CD14-positive monocyte (primary cell): Measurements from ENCODE around the gene CYP19A1. TPM values are rescaled to one million over a fixed set of nuclear protein-coding genes. Genes with fewer than 3 reads are reported as not detected.

Source experiments
- DNase-seq, 3 donors: peaks; one replicate each; pipeline ENCODE4 v3.0.0-alpha.2; 2011 to 2022
- H2AFZ ChIP-seq: 2 replicates; pipeline ENCODE4 v1.6.0; 2012; ENCODE audit warnings: mild to moderate bottlenecking, low read depth, low read length, inconsistent platforms; ENCODE audit not compliant: insufficient read depth, poor library complexity, severe bottlenecking
- H3K27ac ChIP-seq, 2 donors: 1 replicate in 1 of 2; 2 replicates in 1 of 2; pipeline ENCODE4 v1.5.1; 2012 to 2013; ENCODE audit warnings: low read length in 2 of 2, control low read depth in 1 of 2, inconsistent platforms in 1 of 2, low read depth in 1 of 2, mild to moderate bottlenecking in 1 of 2
- H3K27me3 ChIP-seq, 2 donors: one replicate each; pipeline versions ENCODE4 v1.6.0 to v1.6.1; 2011 to 2013; ENCODE audit warnings: low read length in 2 of 2; ENCODE audit not compliant: control insufficient read depth in 2 of 2, insufficient read depth in 2 of 2
- H3K36me3 ChIP-seq, 2 donors: replicated peaks in 1 of 2; 1 replicate in 1 of 2; 2 replicates in 1 of 2; pipeline versions ENCODE4 v1.5.1 to v1.6.1; 2012 to 2013; ENCODE audit warnings: low read length in 2 of 2, control low read depth in 1 of 2, inconsistent platforms in 1 of 2, mild to moderate bottlenecking in 1 of 2; ENCODE audit not compliant: insufficient read depth in 2 of 2, control insufficient read depth in 1 of 2
- H3K4me1 ChIP-seq, 2 donors: 1 replicate in 1 of 2; 2 replicates in 1 of 2; pipeline versions ENCODE4 v1.5.1 to v1.6.1; 2012 to 2013; ENCODE audit warnings: low read length in 2 of 2, control low read depth in 1 of 2, inconsistent platforms in 1 of 2, mild to moderate bottlenecking in 1 of 2, moderate library complexity in 1 of 2; ENCODE audit not compliant: insufficient read depth in 2 of 2, control insufficient read depth in 1 of 2
- H3K4me2 ChIP-seq: replicated peaks from 2 replicates; pipeline ENCODE3; 2012; ENCODE audit warnings: low read length, moderate library complexity, mild to moderate bottlenecking; ENCODE audit not compliant: poor library complexity, severe bottlenecking; ENCODE audit errors: extremely low read depth
- H3K4me3 ChIP-seq, 3 experiments: fragments of 200-600 bp in 1 of 3; sonication (generic) in 1 of 3; replicated peaks in 1 of 3; 1 replicate in 2 of 3; 2 replicates in 1 of 3; pipeline ENCODE4 v1.5.1; 2011 to 2013; ENCODE audit warnings: low read length in 3 of 3, mild to moderate bottlenecking in 3 of 3, control low read depth in 2 of 3, low read depth in 2 of 3, inconsistent platforms in 1 of 3, moderate library complexity in 1 of 3
- H3K79me2 ChIP-seq: 2 replicates; pipeline ENCODE4 v1.6.0; 2012; ENCODE audit warnings: mild to moderate bottlenecking, control low read depth, inconsistent platforms, low read length, moderate library complexity; ENCODE audit not compliant: insufficient read depth
- H3K9ac ChIP-seq: 2 replicates; pipeline ENCODE4 v1.6.0; 2017; ENCODE audit warnings: low read length, mild to moderate bottlenecking; ENCODE audit not compliant: insufficient read depth, poor library complexity, severe bottlenecking
- H3K9me3 ChIP-seq, 2 donors: replicated peaks in 1 of 2; 1 replicate in 1 of 2; 2 replicates in 1 of 2; pipeline versions ENCODE4 v1.5.1 to v1.6.1; 2012 to 2013; ENCODE audit warnings: low read length in 2 of 2, control low read depth in 1 of 2; ENCODE audit not compliant: control insufficient read depth in 1 of 2, insufficient read depth in 1 of 2
- H4K20me1 ChIP-seq: 2 replicates; pipeline ENCODE4 v1.6.0; 2012; ENCODE audit warnings: mild to moderate bottlenecking, low read length, control low read depth, moderate library complexity; ENCODE audit not compliant: insufficient read depth
- H3K27ac Mint-ChIP-seq, 7 donors: one replicate each; pipeline ENCODE4 v1.8.0; 2020; ENCODE audit warnings: mild to moderate bottlenecking in 7 of 7, mixed read lengths in 7 of 7, moderate library complexity in 6 of 7, inconsistent platforms in 2 of 7
- H3K27me3 Mint-ChIP-seq, 3 donors: one replicate each; pipeline ENCODE4 v1.8.0; 2021 to 2022; ENCODE audit warnings: low read depth in 3 of 3, mild to moderate bottlenecking in 3 of 3, mixed read lengths in 3 of 3, moderate library complexity in 3 of 3, inconsistent platforms in 1 of 3
- H3K36me3 Mint-ChIP-seq, 2 donors: one replicate each; pipeline ENCODE4 v1.8.0; 2020; ENCODE audit warnings: mixed read lengths in 2 of 2, inconsistent platforms in 1 of 2, mild to moderate bottlenecking in 1 of 2
- H3K4me1 Mint-ChIP-seq: one replicate; pipeline ENCODE4 v1.8.0; 2020; ENCODE audit warnings: mild to moderate bottlenecking, mixed read lengths
- H3K4me3 Mint-ChIP-seq, 2 donors: one replicate each; pipeline ENCODE4 v1.8.0; 2020; ENCODE audit warnings: mild to moderate bottlenecking in 2 of 2, mixed read lengths in 2 of 2, moderate library complexity in 1 of 2
- H3K9me3 Mint-ChIP-seq, 7 donors: one replicate each; pipeline ENCODE4 v1.8.0; 2020 to 2022; ENCODE audit warnings: mixed read lengths in 7 of 7, mild to moderate bottlenecking in 6 of 7, moderate library complexity in 6 of 7, inconsistent platforms in 2 of 7
- CTCF ChIP-seq: fragments of 200-600 bp; IDR thresholded peaks from one replicate; pipeline ENCODE4 v1.8.0; 2022; ENCODE audit warnings: antibody characterized with exemption, mild to moderate bottlenecking
- WGBS: methylation state at CpG from one replicate; pipeline ENCODE4 v1.1.5; 2013; ENCODE audit warnings: missing lambda C conversion rate; ENCODE audit not compliant: insufficient coverage; 5-methylcytosine and 5-hydroxymethylcytosine counted together
- intact Hi-C, 2 donors: fragments of 100-400 bp; cut with micrococcal nuclease; formaldehyde crosslinking; loops; one replicate each; pipeline versions ENCODE4 v1.15.0 to v1.15.1; 2023
- polyA plus RNA-seq, 3 donors: library from polyadenylated mRNA; depleted of rRNA in 1 of 3; unstranded in 2 of 3; stranded (reverse) in 1 of 3; fragments of 300-500 nt in 2 of 3; fragments of >200 nt in 1 of 3; fragmentation: Illumina TruSeq in 2 of 3; gene quantifications; 1 replicate in 2 of 3; 2 replicates in 1 of 3; pipeline ENCODE4 v1.2.3, GENCODE V29; 2012 to 2021

CYP19A1 gene
- polyA plus RNA-seq, 3 donors, result not detected

- Mint-ChIP-seq H3K27ac (no peak overlapping the region), H3K9me3 (peaks cover 0 to 2% (median 0%) of the 10 kb centered on the region in 7 donors), H3K36me3 (no peaks in the 10 kb centered on the region), H3K4me3 (no peak overlapping the region), H3K4me1 (peaks cover 2% of the 10 kb centered on the region), H3K27me3 (peaks cover 0 to 4% (median 0%) of the 10 kb centered on the region in 3 donors)
- H3K27me3 ChIP-seq, result no peaks in the 10 kb centered on the region
- H3K4me1 ChIP-seq, result no peaks in the 10 kb centered on the region
- no peaks in the 10 kb centered on the region for H3K79me2 ChIP-seq
- no peak for DNase-seq
- no peak overlapping the region for H3K27ac ChIP-seq
- no peak for TF ChIP-seq CTCF
- H2AFZ ChIP-seq, result no peak overlapping the region
- no peaks in the 10 kb centered on the region for H4K20me1 ChIP-seq
- intact Hi-C loops, result no loop called here
- H3K9me3 ChIP-seq, result no peaks in the 10 kb centered on the region
- no peak overlapping the region for H3K4me3 ChIP-seq
- 100% methylated on average over 1 of the region's 3 CpGs for WGBS
- no peak overlapping the region for H3K4me2 ChIP-seq
- H3K9ac ChIP-seq, result no peak overlapping the region
- H3K36me3 ChIP-seq, result no peaks in the 10 kb centered on the region
Measured at GRCh38 chr15:51375966-51376640, 37.7 kb upstream of the CYP19A1 start.

GRCh38 chr15:51374131-51374530 is 35.7 kb upstream of the CYP19A1 start:
- Mint-ChIP-seq H3K9me3 (peaks cover 0 to 2% (median 0%) of the 10 kb centered on the region in 7 donors), H3K27ac (no peak overlapping the region), H3K4me3 (no peak overlapping the region), H3K4me1 (no peaks in the 10 kb centered on the region), H3K36me3 (no peaks in the 10 kb centered on the region), H3K27me3 (peaks cover 0 to 2% (median 0%) of the 10 kb centered on the region in 3 donors)
- Histone ChIP-seq H4K20me1 (no peaks in the 10 kb centered on the region), H3K79me2 (no peaks in the 10 kb centered on the region), H3K36me3 (no peaks in the 10 kb centered on the region), H3K4me2 (no peak overlapping the region), H3K27ac (no peak overlapping the region), H3K4me3 (no peak overlapping the region), H3K4me1 (no peaks in the 10 kb centered on the region), H2AFZ (no peak overlapping the region), H3K9me3 (no peaks in the 10 kb centered on the region), H3K9ac (no peak overlapping the region), H3K27me3 (no peaks in the 10 kb centered on the region)
- DNase-seq, result no peak
- no peak for TF ChIP-seq CTCF
- intact Hi-C loops, result no loop called here
